Bronchus fibroblast of lung (primary cell): Measurements from ENCODE around the gene SURF4. TPM values are rescaled to one million over a fixed set of nuclear protein-coding genes. Genes with fewer than 3 reads are reported as not detected.

ENCODE experiments used
- total RNA-seq: library from RNA; depleted of rRNA; stranded (reverse); fragments of >200 nt; gene quantifications from 2 replicates; pipeline ENCODE4 v1.2.3, GENCODE V29; 2015

Gene SURF4
- total RNA-seq = 326 and 332 TPM in 2 replicates

GRCh38 chr9:133375724-133376654, at the start of gene SURF4, which contains the start of gene STKLD1:
Gene SURF4 (minus strand): TSS chr9:133376060. CDS start chr9:133375969, 91 bp downstream.
Gene STKLD1 (plus strand): TSS chr9:133376366. CDS start chr9:133376474, 108 bp downstream.

GRCh38 chr9:133421615-133422542, 46.0 kb upstream of the SURF4 start, which contains the start of gene ADAMTS13:
Gene ADAMTS13 (plus strand): TSS chr9:133422367. CDS start chr9:133422444, 77 bp downstream.

DNA sequence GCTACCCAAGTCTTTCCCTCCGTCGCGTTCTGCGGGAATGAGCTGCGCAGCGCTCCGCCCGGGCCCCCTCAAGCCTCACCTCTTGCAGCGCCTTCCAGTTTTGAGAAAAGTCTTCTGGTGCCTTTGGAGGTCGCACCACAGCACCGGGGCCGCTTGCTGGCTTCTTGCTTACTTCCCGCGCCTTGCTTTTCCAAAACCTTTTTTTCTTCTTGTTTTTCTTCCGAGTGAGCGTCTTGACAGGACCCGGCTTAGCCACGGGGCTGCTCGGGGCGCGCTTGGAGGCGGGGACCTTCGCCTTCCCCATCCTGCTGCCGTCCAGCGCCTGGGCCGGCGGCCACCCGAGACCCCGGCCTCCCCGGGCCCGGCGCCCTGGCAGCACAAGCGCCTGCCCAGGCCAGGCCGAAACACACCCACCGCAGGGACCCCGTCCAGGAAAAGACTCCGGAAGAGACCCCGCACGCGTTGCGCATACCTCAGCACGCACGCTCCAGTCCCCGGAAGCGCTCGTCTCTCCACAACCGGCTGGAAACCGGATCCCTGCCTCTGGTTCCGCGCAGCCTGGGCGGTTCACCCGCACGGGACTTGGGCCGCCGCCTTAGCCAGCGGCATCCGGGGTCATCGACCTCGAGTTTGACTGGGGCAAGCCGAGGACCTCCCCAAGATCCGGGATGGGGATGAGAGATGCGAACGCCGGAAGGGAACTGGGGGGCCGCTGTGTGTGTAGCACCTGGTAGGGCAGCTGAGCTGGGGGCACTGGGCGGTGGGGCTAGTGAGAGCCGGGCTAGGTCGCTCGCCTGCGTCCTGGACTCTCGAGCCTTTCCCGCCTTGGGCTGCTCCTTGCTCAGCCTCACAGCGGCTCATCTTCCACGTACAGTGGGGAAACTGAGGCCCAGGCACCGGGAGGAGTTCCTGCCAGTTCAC, 41.9 kb upstream of the SURF4 start, which contains the start of gene REXO4:
REXO4 (minus strand) TSS at position 470 of the 921 bp plus-strand sequence; CDS start at position 304, 166 bp downstream.

DNA sequence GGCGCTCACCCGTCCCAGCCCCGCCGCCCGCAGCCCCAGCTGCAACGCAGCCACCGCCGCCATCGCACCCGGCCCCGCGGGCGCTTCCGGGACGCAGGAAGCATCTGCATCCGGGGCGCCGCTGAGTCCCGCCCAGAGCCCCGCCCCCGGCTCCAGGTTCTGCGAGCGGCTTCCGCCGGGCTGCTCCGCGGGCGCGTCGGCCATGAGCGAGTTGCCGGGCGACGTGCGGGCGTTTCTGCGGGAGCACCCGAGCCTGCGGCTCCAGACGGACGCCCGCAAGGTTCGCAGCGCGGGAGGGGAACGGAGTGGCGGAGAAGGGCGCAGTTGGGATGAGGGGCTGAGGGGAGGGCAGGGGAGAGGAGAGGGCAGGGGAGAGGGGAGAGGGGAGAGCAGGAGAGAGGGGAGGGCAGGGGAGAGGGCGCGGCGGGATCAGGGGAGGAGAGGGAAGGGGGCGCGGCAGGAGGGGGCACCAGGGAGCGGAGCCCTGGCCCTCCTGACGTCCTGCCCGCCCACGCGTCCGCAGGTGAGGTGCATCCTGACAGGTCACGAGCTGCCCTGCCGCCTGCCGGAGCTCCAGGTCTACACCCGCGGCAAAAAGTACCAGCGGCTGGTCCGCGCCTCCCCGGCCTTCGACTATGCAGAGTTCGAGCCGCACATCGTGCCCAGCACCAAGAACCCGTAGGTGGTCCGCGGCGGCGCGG, 19.3 kb downstream of the SURF4 start, which contains the start of the genes SURF1 and SURF2:
SURF1 (minus strand) TSS at position 97 of the 701 bp plus-strand sequence; CDS start at position 63, 34 bp downstream.
SURF2 (plus strand) TSS at position 160 of the 701 bp plus-strand sequence; CDS start at position 203, 43 bp downstream.

GRCh38 chr9:133347985-133348717, 27.7 kb downstream of the SURF4 start, which contains the start of the genes MED22 and RPL7A:
Gene MED22 (minus strand): TSS chr9:133348131. CDS start chr9:133346662, 1,469 bp downstream.
Gene RPL7A (plus strand): TSS chr9:133348218. CDS start chr9:133348244, 26 bp downstream.

DNA sequence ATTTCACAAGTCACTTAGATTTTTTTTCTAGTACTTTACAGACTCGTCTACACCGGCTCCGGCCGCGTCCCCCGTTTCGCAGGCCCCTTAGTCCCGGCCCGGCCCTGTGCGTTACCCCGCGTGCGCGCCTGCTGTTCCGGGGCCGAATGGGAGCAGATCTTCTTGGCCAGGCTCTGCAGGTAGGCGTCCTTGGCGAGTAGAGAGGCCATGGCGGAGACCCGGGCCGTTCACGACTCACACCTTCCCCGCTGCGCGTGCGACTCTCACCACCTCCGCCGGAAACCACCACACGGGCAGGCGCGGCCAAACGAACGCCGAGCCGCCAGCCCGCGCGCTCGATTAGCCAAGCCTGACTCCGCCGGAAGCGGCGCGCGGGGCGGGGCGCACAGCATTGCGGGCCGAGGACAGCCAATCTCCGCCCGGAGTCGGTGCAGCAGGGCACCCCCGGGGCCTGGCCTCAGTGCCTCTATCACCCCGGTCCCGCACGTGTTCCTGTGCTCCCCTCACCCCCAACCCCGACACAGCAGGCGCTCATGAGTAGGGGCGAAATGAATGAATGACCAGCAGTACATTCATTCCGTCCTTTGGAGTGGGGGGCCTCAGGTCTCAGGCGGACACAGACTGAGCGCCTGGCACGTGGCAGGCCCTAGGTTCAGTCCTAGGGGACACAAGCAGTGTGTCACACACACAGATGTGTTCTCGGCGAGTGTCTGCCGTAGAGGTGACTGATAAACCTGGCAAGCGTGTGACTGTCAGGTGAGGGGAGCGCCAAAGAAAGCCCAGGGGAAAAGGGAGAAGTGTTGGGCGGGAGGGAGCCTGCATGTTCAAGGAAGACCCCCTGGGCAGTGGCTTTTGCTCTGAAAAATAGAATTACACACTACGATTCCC, 39.7 kb downstream of the SURF4 start, which contains the start of gene SURF6:
SURF6 (minus strand) TSS at position 265 of the 888 bp plus-strand sequence; CDS start at position 209, 56 bp downstream.

Other genes starting within 250 kb of the SURF4 start
- 2.4 and 3.2 TPM in 2 replicates for gene GBGT1, start 212.1 kb downstream of the SURF4 start, total RNA-seq
- not detected in 2 replicates for gene OBP2B, start 166.8 kb downstream of the SURF4 start, total RNA-seq
- not detected in 2 replicates for gene ABO, start 100.9 kb downstream of the SURF4 start, total RNA-seq
- gene SURF6, start 39.9 kb downstream of the SURF4 start, total RNA-seq = 5.9 and 7.3 TPM in 2 replicates
- gene MED22, start 27.9 kb downstream of the SURF4 start, total RNA-seq = 17.7 and 18.6 TPM in 2 replicates
- 2,817 and 2,965 TPM in 2 replicates for gene RPL7A, start 27.8 kb downstream of the SURF4 start, total RNA-seq
- gene SURF1, start 19.6 kb downstream of the SURF4 start, total RNA-seq = 38.3 and 43.6 TPM in 2 replicates
- 21.5 and 46.7 TPM in 2 replicates for gene SURF2, start 19.5 kb downstream of the SURF4 start, total RNA-seq
- gene STKLD1, start 306 bp upstream of the SURF4 start, total RNA-seq = not detected in 2 replicates
- 14.8 and 16.2 TPM in 2 replicates for gene REXO4, start 42.0 kb upstream of the SURF4 start, total RNA-seq
- gene ADAMTS13, start 46.3 kb upstream of the SURF4 start, total RNA-seq = 0.89 and 1.2 TPM in 2 replicates
- gene CACFD1, start 83.9 kb upstream of the SURF4 start, total RNA-seq = 3.4 and 3.5 TPM in 2 replicates
- 20.0 and 21.0 TPM in 2 replicates for gene SLC2A6, start 103.0 kb upstream of the SURF4 start, total RNA-seq
- not detected in 2 replicates for gene MYMK, start 148.9 kb upstream of the SURF4 start, total RNA-seq
- gene ADAMTSL2, start 158.6 kb upstream of the SURF4 start, total RNA-seq = not detected in 2 replicates
- not detected in 2 replicates for gene FAM163B, start 233.3 kb upstream of the SURF4 start, total RNA-seq